SK-N-MC (cell line): ENCODE data around the gene IL6ST.
"Not testable (repeated sequence)": the region's sequence is repeated elsewhere in the genome, so short reads cannot be mapped to it uniquely, and the experiment has no call there.

Experiments
- EZH2 ChIP-seq: fragments of 200-600 bp; sonication (generic); IDR thresholded peaks from one replicate; pipeline ENCODE4 v1.6.1; 2017; ENCODE audit warnings: antibody characterized with exemption
- POLR2AphosphoS5 ChIP-seq: IDR thresholded peaks from 2 replicates; pipeline ENCODE4 v1.6.1; 2012; ENCODE audit warnings: mild to moderate bottlenecking, low read depth, low read length, borderline replicate concordance

DNA sequence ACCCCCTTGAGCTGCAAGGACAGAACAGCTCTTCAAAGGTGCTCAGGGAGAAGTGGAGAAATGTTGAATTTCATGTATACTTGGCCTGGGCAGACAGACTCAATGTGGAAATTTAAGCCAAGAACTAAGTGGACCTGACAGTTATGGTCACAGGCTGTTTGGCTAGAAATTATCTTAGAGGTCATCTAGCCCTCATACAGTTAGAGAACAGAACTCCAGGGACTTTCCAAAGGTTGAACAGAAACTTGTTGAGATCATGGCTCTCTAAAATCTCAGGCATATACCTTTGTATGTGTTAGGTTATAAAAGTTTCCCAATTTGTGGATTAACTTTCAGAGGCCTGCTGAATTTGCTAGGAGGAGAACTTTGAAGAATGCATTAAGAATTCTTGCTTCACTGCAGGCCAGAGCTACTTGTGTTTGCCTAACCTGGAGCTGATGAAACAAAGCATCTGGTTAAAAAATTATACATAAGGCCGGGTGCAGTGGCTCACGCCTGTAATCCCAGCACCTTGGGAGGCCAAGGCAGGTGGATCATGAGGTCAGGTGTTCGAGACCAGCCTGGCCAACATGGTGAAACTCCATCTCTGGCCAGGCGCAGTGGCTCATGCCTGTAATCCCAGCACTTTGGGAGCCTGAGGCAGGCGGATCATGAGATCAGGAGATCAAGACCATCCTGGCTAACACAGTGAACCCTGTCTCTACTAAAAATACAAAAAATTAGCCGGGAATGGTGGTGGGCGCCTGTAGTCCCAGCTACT, 35.3 kb upstream of the IL6ST start:
- not testable (repeated sequence) for TF ChIP-seq EZH2, POLR2AphosphoS5
